GM20431 (cell line): ENCODE data around the gene ATP6V1F.

Source experiments
- in situ Hi-C: fragments of 300-500 bp; cut with MseI, MboI; formaldehyde crosslinking; loops from one replicate; pipeline ENCODE4 v1.15.0; 2020; ENCODE audit warnings: low sequenced_read_pairs; ENCODE audit not compliant: unreplicated experiment

The ATP6V1F gene

DNA sequence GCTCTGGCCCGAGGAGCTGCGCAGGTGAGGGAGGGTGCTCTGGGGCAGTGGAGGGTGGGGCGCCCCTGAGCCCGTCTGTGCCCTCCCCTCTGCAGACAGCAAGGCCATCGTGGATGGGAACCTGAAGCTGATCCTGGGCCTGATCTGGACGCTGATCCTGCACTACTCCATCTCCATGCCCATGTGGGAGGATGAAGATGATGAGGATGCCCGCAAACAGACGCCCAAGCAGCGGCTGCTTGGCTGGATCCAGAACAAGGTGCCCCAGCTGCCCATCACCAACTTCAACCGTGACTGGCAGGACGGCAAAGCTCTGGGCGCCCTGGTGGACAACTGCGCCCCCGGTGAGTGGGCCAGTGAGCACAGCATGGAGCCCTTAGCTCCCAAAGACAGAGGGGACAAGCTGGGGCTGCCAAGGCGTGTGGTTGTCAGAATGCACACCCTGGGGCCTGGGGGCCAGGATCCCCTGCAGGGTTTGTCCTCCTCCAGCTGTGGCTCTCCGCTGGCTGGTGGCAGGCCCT, 27.4 kb upstream of the ATP6V1F start:
- in situ Hi-C loops: no loop called here

DNA sequence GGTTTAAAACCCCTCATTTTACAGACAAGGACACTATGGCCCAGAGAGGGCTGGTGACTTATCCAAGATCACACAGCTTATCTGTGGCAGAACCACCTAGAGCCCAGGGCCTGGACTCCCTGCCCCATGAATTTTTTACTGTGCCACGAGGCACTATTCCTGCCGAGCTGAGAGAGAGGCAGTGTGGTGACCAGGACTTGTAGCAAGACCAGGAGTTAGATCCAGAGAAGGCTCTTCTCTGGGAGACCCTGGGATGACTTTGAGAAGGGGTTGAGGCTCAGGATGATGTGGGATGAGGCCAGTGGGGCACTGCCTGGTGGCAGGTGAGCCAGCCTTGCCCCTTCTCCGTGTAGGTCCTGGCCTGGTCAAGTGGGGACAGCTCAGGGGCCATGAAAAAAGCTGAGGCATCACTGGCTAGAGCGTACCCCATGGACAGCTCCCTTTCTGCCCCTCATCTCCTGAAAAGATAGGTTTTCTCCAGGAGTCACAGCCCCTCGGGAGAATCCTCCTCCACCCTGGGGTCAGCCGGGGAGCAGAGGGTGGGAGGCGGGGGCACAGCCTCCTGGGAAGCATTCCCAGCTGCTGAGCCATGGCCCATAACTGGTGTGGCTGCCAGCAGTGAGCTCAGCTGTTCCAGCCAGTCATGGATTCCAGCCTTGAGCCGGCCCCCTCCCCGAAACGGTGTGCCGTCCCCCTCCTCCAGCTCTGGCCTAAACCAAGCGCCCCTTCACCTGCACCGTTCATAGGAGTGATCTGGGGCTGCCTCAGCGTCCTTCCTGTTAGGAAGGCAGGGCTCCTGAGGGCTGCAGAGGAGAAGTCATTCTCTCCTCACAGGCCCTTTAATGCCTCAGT, 26.6 kb upstream of the ATP6V1F start:
- in situ Hi-C loops: no loop called here

DNA sequence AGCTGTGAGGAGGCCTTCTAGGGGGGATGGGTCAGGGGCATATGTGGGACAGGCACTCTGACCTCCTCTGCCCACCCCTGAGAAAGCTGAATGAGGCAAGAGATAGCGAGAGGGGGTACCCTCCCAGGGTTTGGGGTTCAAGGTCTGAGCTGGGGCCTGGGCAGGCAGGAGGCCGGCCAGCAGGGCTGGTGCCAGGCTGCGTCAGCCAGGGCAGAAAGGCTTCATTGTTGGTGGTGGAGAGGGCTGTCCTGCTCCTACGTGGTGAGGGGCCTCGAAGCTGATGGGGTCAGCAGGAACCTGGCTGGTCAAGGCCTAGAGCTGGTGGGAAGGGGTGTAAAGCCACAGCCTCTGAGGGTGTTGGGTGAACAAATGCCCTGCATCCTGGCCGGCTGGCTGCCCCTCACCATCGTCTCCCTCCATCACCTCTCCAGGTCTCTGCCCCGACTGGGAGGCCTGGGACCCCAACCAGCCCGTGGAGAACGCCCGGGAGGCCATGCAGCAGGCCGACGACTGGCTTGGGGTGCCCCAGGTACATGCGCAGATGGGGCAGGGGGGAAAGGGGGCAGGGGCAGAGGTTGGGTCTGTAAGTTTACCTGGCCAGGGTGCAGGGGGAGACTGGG, 25.8 kb upstream of the ATP6V1F start:
- in situ Hi-C loops: no loop called here

DNA sequence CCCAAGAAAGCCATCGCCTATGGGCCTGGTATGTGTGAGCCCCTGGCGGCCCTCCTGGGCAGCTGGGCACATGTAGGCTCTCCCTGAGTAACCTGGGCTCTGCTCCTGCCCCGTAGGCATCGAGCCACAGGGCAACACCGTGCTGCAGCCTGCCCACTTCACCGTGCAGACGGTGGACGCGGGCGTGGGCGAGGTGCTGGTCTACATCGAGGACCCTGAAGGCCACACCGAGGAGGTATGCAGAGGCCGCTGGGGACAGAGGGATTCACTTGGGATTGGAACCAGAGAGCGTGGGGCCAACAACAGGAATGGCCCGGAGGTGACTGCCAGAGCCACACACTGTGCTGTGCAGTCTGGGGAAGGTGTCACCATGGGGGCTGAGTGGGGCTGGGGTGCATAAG, 25.1 kb upstream of the ATP6V1F start:
- in situ Hi-C loops: no loop called here

DNA sequence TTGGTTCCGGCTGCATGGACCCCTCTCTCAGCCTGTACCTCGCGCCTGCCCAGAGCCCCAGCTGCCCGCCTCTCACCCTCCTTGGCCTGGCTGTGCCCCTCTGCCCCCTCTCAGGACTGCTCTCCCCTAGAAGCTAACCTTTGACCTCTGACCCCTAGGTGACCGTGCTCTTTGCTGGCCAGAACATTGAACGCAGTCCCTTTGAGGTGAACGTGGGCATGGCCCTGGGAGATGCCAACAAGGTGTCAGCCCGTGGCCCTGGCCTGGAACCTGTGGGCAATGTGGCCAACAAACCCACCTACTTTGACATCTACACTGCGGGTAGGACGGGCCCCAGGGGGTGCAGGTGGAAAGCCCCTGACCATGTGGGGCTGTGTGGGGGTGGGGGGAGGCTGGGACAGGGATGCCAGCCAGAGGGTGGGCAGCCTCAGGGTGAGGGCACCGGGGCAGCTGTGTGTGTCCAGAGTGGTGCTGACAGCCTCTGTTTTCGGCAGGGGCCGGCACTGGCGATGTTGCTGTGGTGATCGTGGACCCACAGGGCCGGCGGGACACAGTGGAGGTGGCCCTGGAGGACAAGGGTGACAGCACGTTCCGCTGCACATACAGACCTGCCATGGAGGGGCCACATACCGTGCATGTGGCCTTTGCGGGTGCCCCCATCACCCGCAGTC, 24.4 kb upstream of the ATP6V1F start:
- in situ Hi-C loops: no loop called here

DNA sequence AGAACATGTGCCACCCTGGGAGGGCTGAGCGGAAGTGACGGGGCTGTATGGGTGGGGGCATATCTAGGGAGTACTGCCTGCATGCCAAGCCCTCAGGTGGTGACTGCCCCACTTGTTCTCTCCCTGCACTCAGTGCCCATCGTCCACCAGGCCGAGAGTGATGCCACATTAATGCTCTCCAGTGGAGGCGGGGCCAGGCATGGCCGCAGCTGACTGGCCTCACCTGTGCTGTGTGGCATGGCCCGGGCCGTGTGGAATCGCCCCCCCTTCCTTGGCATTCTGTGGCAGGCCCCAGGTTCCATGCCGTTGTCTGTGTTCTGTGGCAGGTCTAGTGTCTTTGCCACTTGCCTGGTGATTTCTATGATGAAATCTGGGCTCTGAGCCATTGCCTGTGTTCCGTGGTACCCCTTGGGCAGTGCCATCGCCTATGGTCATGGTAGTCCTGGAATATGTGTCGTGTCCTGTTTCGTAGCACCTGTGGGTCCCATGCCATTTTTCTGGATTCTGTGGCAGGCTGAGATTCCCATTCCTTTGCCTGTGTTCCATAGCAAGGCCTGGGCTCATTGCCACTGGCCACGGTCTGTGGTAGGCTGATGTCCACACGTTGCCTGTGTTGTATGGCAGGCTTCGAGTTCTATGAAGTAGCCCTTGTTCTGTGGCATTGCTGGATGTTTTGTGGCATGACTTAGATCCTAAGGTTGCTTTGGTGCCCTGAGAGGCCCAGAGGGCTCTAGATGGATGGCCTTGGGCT, 23.5 kb upstream of the ATP6V1F start:
- in situ Hi-C loops: no loop called here

DNA sequence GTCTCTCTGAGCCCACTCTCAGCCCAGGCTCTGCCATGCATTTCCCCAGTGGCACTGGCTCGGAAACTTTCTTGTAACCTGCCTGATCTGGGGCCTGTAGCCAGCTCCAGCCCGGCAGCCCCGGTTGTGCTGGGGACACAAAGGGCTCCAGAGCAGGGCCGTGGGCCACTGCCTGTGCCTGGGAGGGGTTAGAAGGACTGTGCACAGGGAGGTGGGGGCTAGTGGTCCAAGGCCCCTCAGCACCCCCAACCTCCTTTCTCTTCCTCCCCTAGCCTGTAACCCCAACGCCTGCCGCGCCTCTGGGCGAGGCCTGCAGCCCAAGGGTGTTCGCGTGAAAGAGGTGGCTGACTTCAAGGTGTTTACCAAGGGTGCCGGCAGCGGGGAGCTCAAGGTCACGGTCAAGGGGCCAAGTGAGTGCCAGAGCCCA, 22.9 kb upstream of the ATP6V1F start:
- in situ Hi-C loops: no loop called here

DNA sequence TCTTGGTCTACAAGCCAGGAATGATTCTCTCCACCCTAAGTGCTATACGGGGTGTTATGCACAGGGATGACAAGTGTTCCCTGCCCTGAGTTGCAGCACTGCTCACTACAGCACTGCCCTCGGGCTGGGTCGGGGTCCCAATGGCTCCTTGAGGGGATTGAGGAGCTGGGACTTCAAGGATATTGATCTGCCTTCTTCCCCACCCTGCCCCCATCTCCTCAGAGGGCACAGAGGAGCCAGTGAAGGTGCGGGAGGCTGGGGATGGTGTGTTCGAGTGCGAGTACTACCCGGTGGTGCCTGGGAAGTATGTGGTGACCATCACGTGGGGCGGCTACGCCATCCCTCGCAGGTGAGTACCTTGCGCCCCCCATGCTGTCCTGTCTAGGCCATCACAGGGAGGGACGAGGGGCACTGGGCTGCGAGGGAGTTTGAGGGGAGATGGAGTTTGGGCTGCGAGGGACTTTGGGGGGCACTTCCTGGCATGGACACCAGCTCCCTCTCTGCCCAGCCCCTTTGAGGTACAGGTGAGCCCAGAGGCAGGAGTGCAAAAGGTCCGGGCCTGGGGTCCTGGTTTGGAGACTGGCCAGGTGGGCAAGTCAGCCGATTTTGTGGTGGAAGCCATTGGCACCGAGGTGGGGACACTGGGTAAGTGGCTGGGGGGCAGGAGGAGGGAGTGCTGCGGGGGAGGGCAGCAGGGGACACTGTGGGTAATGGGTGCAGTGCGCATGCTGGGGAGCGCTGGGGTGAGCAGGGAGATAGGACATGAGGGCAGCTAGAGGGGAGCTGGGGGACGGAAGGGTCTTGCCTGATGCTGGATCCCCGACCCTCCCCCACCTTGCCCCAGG, 22.1 kb upstream of the ATP6V1F start:
- in situ Hi-C loops: no loop called here

DNA sequence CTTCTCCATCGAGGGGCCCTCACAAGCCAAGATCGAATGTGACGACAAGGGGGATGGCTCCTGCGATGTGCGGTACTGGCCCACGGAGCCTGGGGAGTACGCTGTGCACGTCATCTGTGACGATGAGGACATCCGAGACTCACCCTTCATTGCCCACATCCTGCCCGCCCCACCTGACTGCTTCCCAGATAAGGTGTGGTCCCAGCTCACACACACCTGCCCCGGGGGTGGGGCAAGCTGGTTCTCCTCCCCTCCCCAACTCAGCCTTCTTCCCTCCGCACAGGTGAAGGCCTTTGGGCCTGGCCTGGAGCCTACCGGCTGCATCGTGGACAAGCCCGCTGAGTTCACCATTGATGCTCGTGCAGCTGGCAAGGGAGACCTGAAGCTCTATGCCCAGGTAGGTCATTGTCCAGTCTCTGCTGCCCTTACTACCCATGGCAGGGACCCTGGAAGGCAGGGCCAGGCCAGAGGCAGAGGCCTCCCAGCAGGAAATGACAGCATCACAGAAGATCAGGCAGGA, 21.4 kb upstream of the ATP6V1F start:
- in situ Hi-C loops: no loop called here

DNA sequence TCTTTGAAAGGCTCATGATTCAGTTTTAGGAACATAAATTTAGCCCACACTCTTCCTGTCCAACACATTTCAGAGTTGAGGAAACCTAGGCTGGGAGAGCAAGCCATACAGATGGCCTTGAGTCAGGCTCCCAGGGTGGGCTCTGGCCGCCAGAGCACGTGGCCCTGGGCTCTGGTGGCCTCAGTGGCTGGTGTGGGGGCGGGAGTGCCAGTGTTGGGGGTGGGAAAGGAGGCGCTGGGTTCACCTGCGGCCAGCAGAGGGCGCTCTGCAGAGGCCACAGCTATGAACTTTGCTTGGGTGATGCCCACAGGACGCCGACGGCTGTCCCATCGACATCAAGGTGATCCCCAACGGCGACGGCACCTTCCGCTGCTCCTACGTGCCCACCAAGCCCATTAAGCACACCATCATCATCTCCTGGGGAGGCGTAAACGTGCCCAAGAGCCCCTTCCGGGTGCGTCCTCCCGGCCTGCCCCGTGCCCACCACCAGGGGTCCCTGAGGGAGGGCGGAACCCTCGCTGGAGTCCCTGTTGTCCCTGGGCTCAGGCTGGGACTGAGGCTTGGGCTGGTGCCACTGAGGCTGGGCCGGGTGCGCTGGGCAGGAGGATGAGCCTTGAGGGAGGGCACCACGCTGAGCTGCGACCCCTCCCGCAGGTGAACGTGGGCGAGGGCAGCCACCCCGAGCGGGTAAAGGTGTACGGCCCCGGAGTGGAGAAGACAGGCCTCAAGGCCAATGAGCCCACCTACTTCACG, 20.6 kb upstream of the ATP6V1F start:
- in situ Hi-C loops: no loop called here

DNA sequence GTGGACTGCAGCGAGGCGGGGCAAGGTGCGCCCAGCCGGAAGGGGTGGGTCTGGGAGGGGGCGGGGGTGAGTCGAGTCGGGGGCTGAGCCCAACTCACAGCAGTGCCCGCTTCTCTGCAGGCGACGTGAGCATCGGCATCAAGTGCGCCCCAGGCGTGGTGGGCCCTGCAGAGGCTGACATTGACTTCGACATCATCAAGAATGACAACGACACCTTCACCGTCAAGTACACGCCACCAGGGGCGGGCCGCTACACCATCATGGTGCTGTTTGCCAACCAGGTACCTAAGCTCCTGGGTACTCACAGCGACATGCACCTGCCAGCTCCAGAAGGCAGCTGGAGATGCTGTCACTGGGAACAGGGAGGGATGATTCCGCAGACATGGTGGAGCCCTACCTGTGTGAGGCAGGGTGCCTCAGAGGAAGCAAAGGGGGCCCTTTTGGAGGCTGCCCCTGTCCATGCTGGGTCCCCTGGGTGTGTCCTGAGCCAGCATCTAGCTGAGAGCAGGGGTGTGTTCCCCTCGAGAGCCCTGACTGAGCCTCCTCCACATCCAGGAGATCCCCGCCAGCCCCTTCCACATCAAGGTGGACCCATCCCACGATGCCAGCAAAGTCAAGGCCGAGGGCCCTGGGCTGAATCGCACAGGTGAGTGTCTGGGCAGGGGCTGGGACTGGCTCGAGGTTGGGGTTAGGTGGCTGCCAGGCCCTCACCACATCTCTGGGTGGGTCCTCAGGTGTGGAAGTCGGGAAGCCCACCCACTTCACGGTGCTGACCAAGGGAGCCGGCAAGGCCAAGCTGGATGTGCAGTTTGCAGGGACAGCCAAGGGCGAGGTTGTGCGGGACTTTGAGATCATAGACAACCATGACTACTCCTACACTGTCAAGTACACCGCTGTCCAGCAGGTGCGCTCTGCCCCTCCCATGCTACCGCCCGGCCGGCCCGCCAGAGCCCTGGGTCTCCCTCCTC, 19.7 kb upstream of the ATP6V1F start:
- in situ Hi-C loops: no loop called here

DNA sequence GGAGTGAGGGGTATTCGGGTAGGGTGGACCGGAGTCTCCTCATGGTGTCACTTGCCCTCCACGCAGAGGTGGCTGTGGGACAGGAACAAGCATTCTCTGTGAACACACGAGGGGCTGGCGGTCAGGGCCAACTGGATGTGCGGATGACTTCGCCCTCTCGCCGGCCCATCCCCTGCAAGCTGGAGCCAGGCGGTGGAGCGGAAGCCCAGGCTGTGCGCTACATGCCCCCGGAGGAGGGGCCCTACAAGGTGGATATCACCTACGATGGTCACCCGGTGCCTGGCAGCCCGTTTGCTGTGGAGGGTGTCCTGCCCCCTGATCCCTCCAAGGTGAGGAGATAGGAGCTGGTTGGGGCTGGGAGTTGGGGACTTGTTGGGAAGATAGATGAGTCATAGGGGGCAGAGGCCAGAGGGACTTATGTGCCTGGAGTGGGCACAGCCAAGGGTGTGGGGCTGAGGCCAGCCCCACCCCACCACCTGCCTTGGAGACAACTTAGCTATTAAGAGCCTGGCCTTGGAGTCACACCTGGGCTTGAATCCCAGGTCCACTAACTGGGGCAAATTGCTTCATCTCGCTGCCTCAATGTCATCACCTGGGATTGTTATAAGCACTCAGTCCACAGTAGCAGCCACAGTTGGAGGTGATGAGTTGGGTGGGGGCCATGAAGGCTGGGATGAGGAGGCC, 18.6 kb upstream of the ATP6V1F start:
- in situ Hi-C loops: no loop called here

DNA sequence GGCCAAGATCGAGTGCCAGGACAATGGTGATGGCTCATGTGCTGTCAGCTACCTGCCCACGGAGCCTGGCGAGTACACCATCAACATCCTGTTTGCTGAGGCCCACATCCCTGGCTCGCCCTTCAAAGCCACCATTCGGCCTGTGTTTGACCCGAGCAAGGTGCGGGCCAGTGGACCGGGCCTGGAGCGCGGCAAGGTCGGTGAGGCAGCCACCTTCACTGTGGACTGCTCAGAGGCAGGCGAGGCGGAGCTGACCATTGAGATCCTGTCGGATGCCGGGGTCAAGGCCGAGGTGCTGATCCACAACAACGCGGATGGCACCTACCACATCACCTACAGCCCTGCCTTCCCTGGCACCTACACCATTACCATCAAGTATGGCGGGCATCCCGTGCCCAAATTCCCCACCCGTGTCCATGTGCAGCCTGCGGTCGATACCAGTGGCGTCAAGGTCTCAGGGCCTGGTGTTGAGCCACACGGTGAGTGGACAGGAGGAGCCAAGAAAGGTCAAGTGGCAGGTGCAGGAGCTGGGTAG, 17.8 kb upstream of the ATP6V1F start:
- in situ Hi-C loops: no loop called here

DNA sequence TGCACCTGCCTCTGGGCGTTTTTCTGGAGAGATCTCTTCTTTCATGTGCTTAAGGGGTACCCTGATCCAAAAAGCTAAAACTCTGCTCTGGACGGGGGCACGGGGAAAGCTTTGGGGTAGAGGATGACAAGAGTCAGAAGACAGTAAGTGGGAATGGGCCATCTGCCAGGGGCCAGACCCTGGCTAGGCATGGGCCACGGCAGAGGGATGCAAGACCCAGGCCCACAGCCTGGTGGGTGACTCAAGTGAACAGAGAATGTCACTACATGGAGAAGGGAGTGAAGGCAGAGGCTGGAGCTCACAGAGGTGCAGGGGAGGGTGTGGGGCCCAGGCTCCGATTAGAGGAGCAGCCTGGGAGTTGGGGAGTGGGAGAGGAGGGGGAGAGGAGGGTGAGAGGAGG, 17.2 kb upstream of the ATP6V1F start:
- in situ Hi-C loops: no loop called here

DNA sequence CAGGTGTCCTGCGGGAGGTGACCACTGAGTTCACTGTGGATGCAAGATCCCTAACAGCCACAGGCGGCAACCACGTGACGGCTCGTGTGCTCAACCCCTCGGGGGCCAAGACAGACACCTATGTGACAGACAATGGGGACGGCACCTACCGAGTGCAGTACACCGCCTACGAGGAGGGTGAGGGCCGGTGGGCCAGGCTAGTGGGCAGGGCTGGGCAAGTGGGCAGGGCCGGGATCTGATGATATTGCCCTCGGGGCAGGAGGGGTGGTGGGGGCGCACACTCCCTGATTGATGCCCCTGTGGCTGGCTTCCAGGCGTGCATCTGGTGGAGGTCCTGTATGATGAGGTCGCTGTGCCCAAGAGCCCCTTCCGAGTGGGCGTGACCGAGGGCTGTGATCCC, 16.7 kb upstream of the ATP6V1F start:
- in situ Hi-C loops: no loop called here

DNA sequence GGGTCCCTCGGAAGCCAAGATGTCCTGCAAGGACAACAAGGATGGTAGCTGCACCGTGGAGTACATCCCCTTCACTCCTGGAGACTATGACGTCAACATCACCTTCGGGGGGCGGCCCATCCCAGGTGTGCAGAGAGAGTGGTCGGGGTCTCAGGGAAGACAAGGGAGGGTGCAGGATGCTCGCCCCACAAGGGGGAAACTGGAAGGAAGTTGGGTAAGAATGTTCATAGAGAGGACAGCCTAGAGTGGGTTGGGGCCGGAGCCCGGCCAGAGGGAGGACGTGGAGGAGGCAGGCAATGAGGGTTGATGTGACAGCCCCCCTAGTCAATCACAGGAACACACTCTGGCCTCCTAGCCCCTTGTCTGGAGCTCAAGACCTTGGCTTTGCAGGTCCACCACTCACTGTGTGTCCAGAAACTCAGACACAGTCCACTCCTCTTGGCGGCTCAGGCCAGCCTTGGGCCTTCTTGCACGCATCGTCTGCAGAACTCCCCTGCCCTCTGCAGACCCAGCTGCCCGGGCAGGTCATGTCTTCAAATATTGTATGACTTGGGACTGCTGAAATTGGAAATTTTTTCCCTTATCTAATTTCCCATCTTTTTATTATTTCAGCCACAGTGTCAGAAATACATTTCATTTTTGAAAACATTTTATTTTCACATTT, 15.7 kb upstream of the ATP6V1F start:
- in situ Hi-C loops: no loop called here
